Spleen (tissue), 13 donors: ENCODE measurements around the gene MZF1. TPM values are rescaled to one million over a fixed set of nuclear protein-coding genes. Genes with fewer than 3 reads are reported as not detected.
"Not testable (repeated sequence)": the region's sequence is repeated elsewhere in the genome, so short reads cannot be mapped to it uniquely, and the experiment has no call there.

Source experiments
- DNase-seq: peaks from one replicate; pipeline ENCODE4 v3.0.0-alpha.2; 2020
- H3K27ac ChIP-seq, 8 donors: fragments of 200-600 bp; sonication (generic) in 7 of 8; 1 replicate in 4 of 8; 2 replicates in 4 of 8; pipeline versions ENCODE4 v1.5.0 to v1.8.0; 2016 to 2021; ENCODE audit warnings: inconsistent platforms in 4 of 8, mild to moderate bottlenecking in 4 of 8, moderate library complexity in 1 of 8
- H3K27me3 ChIP-seq, 7 donors: fragments of 200-600 bp; sonication (generic) in 6 of 7; replicated peaks in 1 of 7; 1 replicate in 4 of 7; 2 replicates in 3 of 7; pipeline versions ENCODE4 v1.5.0 to v1.8.0; 2016 to 2021; ENCODE audit warnings: inconsistent platforms in 3 of 7, mild to moderate bottlenecking in 1 of 7
- H3K36me3 ChIP-seq, 6 donors: fragments of 200-600 bp; sonication (generic) in 5 of 6; 1 replicate in 4 of 6; 2 replicates in 2 of 6; pipeline versions ENCODE4 v1.5.0 to v1.8.0; 2016 to 2021; ENCODE audit warnings: inconsistent platforms in 2 of 6
- H3K4me1 ChIP-seq, 6 donors: fragments of 200-600 bp; sonication (generic) in 5 of 6; 1 replicate in 3 of 6; 2 replicates in 3 of 6; pipeline versions ENCODE4 v1.5.0 to v1.8.0; 2016 to 2021; ENCODE audit warnings: inconsistent platforms in 3 of 6
- H3K4me3 ChIP-seq, 8 donors: fragments of 200-600 bp; sonication (generic) in 7 of 8; 1 replicate in 4 of 8; 2 replicates in 4 of 8; pipeline versions ENCODE4 v1.5.0 to v1.8.0; 2016 to 2021; ENCODE audit warnings: inconsistent platforms in 4 of 8, mild to moderate bottlenecking in 4 of 8, moderate library complexity in 2 of 8
- H3K9me3 ChIP-seq, 8 donors: fragments of 200-600 bp; sonication (generic) in 7 of 8; 1 replicate in 4 of 8; 2 replicates in 4 of 8; pipeline versions ENCODE4 v1.5.0 to v1.8.0; 2016 to 2021; ENCODE audit warnings: inconsistent platforms in 4 of 8
- POLR2A ChIP-seq, 3 donors: fragments of 450-650 bp; IDR thresholded peaks; one replicate each; pipeline ENCODE4 v1.5.1; 2017; ENCODE audit warnings: antibody characterized with exemption in 3 of 3, mild to moderate bottlenecking in 1 of 3
- POLR2AphosphoS5 ChIP-seq, 3 donors: sonication (generic); formaldehyde crosslinking; IDR thresholded peaks; one replicate each; pipeline ENCODE4 v1.5.1; 2017; ENCODE audit warnings: antibody characterized with exemption in 3 of 3
- WGBS, 5 donors: extraction: QIAGEN DNeasy Blood & Tissue Kit in 3 of 5; methylation state at CpG; one replicate each; pipeline versions ENCODE4 v1.1.5 to v1.1.7; 2013 to 2018; 5-methylcytosine and 5-hydroxymethylcytosine counted together
- intact Hi-C: fragments of 100-400 bp; cut with DNase I; formaldehyde crosslinking; loops from one replicate; pipeline ENCODE4 v1.15.0; 2023; ENCODE audit warnings: low total_unique reads
- long read RNA-seq, 2 donors: transcript quantifications; one replicate each; lab custom pipeline, GENCODE V29; 2026
- polyA plus RNA-seq, 3 donors: library from polyadenylated mRNA; stranded (reverse); fragments of 200-250 nt; gene quantifications; one replicate each; pipeline ENCODE4 v1.2.1, GENCODE V29; 2013
- total RNA-seq, 7 donors: library from RNA; depleted of rRNA in 3 of 7; stranded (reverse); fragments of >200 nt in 3 of 7; fragmentation: NEBNext Ultra II Directional in 4 of 7; extraction: Animal tissue kit (Norgen Biotek cat#: 25700) in 4 of 7; gene quantifications; one replicate each; pipeline versions ENCODE4 v1.1.0 to v1.2.1, GENCODE V29; 2016 to 2021
- TF ChIP-seq, protein P1 (sequence below), 11 experiments: fragments of 200-600 bp in 7 of 11; fragments of 450-650 bp in 4 of 11; sonication (generic) in 4 of 11; IDR thresholded peaks in 8 of 11; conservative IDR thresholded peaks in 3 of 11; 1 replicate in 7 of 11; 2 replicates in 4 of 11; pipeline versions ENCODE4 v1.4.0 to v1.8.0; 2016 to 2021; ENCODE audit warnings: antibody characterized with exemption in 11 of 11, inconsistent platforms in 4 of 11, mild to moderate bottlenecking in 1 of 11
- donor health status: healthy with polysubstance abuse.
- donor health status: DM: no; HTN: no; CAD: no; lungs with moderate emphysema.
- donor health status: DM: no; HTN: no; CAD: no.
- donor health status: Bipolar disorder and iron deficiency.
- donor health status: healthy.
- donor health status: DM: no; HTN: no; CAD: no.
- donor health status: DM: yes; HTN: yes; CAD: no.

MZF1 gene
- total RNA-seq: 10 to 100 TPM; 27.7 to 41.6 (median 35.7) TPM
- polyA plus RNA-seq: 10 to 100 TPM; 13.2 to 23.0 (median 20.6) TPM
- long read RNA-seq, donor 1, transcript MZF1-207 (1 exons, 2,683 nt): major isoform, 24 of 25 reads
- long read RNA-seq, donor 1, partial matches to known transcripts: 0 of 25 reads
- long read RNA-seq, donor 1, other reads (novel, unspliced or antisense): 0 of 25 reads
- long read RNA-seq, donor 2, transcript MZF1-207 (1 exons, 2,683 nt): major isoform, 17 of 18 reads
- long read RNA-seq, donor 2, partial matches to known transcripts: 0 of 18 reads
- long read RNA-seq, donor 2, other reads (novel, unspliced or antisense): 0 of 18 reads

- Histone ChIP-seq H3K27ac (peak within 1 kb of the TSS; percentile 94 to 99 (median 97)), H3K4me3 (peak within 1 kb of the TSS; percentile 37 to 87 (median 58)), H3K9me3 (no peaks in the 10 kb centered on the region), H3K4me1 (peaks cover 10 to 63% (median 38%) of the 10 kb centered on the region in 6 donors), H3K27me3 (no peaks in the 10 kb centered on the region), H3K36me3 (peaks cover 0 to 33% (median 16%) of the 10 kb centered on the region in 6 donors)
- 0 to 1% (median 0%) methylated on average over 53 to 75 of the region's 75 CpGs for WGBS, 5 donors
- intact Hi-C loops: no loop called here
- TF ChIP-seq POLR2AphosphoS5 (IDR thresholded peaks at IDR 0.05) (peak; percentile 85 to 89 (median 87)), POLR2A (IDR thresholded peaks at IDR 0.05) (peak in 2 of 3 donors; percentile 12 to 67)
- TF ChIP-seq, protein P1, sequence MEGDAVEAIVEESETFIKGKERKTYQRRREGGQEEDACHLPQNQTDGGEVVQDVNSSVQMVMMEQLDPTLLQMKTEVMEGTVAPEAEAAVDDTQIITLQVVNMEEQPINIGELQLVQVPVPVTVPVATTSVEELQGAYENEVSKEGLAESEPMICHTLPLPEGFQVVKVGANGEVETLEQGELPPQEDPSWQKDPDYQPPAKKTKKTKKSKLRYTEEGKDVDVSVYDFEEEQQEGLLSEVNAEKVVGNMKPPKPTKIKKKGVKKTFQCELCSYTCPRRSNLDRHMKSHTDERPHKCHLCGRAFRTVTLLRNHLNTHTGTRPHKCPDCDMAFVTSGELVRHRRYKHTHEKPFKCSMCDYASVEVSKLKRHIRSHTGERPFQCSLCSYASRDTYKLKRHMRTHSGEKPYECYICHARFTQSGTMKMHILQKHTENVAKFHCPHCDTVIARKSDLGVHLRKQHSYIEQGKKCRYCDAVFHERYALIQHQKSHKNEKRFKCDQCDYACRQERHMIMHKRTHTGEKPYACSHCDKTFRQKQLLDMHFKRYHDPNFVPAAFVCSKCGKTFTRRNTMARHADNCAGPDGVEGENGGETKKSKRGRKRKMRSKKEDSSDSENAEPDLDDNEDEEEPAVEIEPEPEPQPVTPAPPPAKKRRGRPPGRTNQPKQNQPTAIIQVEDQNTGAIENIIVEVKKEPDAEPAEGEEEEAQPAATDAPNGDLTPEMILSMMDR (IDR thresholded peaks at IDR 0.05 in 8 of 11, conservative IDR thresholded peaks at IDR 0.05 in 3 of 11): peak in 5 of 11 experiments; percentile 35 to 74 (median 45)
- DNase-seq: peak; percentile 100
Measured at GRCh38 chr19:58572818-58573657, at the start of gene MZF1. Gene MZF1 (minus strand): TSS chr19:58573335. CDS start chr19:58571389, 1,946 bp downstream.

GRCh38 chr19:58607213-58607612 lies 34.1 kb upstream of the MZF1 start:
- H3K27ac ChIP-seq, intact Hi-C loops, H3K36me3 ChIP-seq, H3K4me3 ChIP-seq, H3K9me3 ChIP-seq, H3K4me1 ChIP-seq, H3K27me3 ChIP-seq: not testable (repeated sequence)
- peak; percentile 78 for DNase-seq
- WGBS, 5 donors: 86 to 100% (median 95%) methylated on average over 11 to 28 of the region's 28 CpGs; no CpG with 5 or more reads in 1 of the 5 donors

GRCh38 chr19:58606251-58606896 lies 33.2 kb upstream of the MZF1 start:
- H3K36me3 ChIP-seq, H3K4me3 ChIP-seq, H3K27ac ChIP-seq, H3K9me3 ChIP-seq, H3K27me3 ChIP-seq, intact Hi-C loops, H3K4me1 ChIP-seq: not testable (repeated sequence)
- DNase-seq: peak; percentile 75
- WGBS, 5 donors: 57 to 82% (median 80%) methylated on average over 3 to 62 of the region's 62 CpGs
- TF ChIP-seq, protein P1 (IDR thresholded peaks at IDR 0.05 in 8 of 11, conservative IDR thresholded peaks at IDR 0.05 in 3 of 11): peak in 6 of 11 experiments; percentile 13 to 32 (median 26)

- H3K27ac ChIP-seq: no peak overlapping the region
- intact Hi-C loops: no loop called here
- WGBS, 5 donors: 80 to 97% (median 94%) methylated on average over 1 to 4 of the region's 4 CpGs
- no peaks in the 10 kb centered on the region for H3K9me3 ChIP-seq
- no peak for DNase-seq
- H3K27me3 ChIP-seq: no peaks in the 10 kb centered on the region
- peaks cover 0 to 8% (median 3%) of the 10 kb centered on the region in 6 donors for H3K4me1 ChIP-seq
- H3K4me3 ChIP-seq: no peak overlapping the region
- TF ChIP-seq POLR2AphosphoS5 (IDR thresholded peaks at IDR 0.05) (no peak), POLR2A (IDR thresholded peaks at IDR 0.05) (no peak)
- TF ChIP-seq, protein P1 (IDR thresholded peaks at IDR 0.05 in 8 of 11, conservative IDR thresholded peaks at IDR 0.05 in 3 of 11): no peak
- H3K36me3 ChIP-seq: peaks cover 0 to 34% (median 24%) of the 10 kb centered on the region in 6 donors
Measured at GRCh38 chr19:58586133-58586765, 13.1 kb upstream of the MZF1 start.
